Heart left ventricle (tissue), 13 donors: Measurements from ENCODE around the gene UBN1.

ENCODE experiments used
- POLR2A ChIP-seq, 2 donors: fragments of 450-650 bp; IDR thresholded peaks; one replicate each; pipeline ENCODE4 v1.6.1; 2017; ENCODE audit warnings: antibody characterized with exemption in 2 of 2, mild to moderate bottlenecking in 2 of 2, moderate library complexity in 2 of 2
- TF ChIP-seq, protein P1 (sequence below), 12 donors: fragments of 200-600 bp; sonication (generic) in 4 of 12; IDR thresholded peaks; one replicate each; pipeline versions ENCODE4 v1.5.0 to v1.8.0; 2018 to 2022; ENCODE audit warnings: antibody characterized with exemption in 12 of 12, mild to moderate bottlenecking in 5 of 12
- donor health status: ischemic (EF 13 %, LVEDD 7.1; RV severe dilation, severe dysfunction).
- donor health status: DM: no; HTN: yes; CAD: no.
- donor health status: DM: no; HTN: no; CAD: no.
- donor health status: ischemic (EF 25% LVEDD 6.9; RV normal size, moderate dysfunction).
- donor health status: ischemic (EF 25% LVEDD 5.7; RV mildly dilated, moderate dysfunction).
- donor health status: ischemic (EF 35%, LVEDD 5.7; RV mildly dilated, moderate dysfunction).
- donor health status: nonischemic (EF 11% LVEDD 7.7; RV severe dilation, severe dysfunction).
- donor health status: DM: yes; HTN: yes; CAD: no.
- donor health status: PGD.
- donor health status: ischemic (EF 29% LVEDD 5.4; RV normal size, mild dysfunction).
- donor health status: nonischemic (EF 23%, LVEDD 6.1; RV moderate dilation, normal function).

DNA sequence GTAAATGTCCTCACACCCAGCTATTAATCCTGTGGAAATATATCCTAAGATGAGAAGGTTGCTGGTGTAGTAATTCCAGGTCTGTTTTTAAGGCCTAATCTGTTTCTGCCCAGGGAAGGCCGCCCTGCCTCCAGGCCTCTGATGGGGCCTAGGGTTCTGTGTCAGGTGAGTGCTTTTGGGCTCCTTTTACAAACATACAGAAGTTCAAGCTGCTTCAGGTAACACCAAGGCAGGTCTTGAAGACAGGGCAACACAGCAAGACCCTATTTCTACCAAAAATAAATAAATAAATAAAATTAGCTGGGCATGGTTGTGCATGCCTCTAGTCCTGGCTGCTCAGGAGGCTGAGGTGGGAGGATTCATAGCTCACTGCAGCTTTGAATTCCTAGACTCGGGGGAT lies 80.4 kb downstream of the UBN1 start:
- TF ChIP-seq, protein P1, sequence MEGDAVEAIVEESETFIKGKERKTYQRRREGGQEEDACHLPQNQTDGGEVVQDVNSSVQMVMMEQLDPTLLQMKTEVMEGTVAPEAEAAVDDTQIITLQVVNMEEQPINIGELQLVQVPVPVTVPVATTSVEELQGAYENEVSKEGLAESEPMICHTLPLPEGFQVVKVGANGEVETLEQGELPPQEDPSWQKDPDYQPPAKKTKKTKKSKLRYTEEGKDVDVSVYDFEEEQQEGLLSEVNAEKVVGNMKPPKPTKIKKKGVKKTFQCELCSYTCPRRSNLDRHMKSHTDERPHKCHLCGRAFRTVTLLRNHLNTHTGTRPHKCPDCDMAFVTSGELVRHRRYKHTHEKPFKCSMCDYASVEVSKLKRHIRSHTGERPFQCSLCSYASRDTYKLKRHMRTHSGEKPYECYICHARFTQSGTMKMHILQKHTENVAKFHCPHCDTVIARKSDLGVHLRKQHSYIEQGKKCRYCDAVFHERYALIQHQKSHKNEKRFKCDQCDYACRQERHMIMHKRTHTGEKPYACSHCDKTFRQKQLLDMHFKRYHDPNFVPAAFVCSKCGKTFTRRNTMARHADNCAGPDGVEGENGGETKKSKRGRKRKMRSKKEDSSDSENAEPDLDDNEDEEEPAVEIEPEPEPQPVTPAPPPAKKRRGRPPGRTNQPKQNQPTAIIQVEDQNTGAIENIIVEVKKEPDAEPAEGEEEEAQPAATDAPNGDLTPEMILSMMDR (IDR thresholded peaks at IDR 0.05), result no peak
- no peak for TF ChIP-seq POLR2A (IDR thresholded peaks at IDR 0.05)
